H1 (cell line): Measurements from ENCODE around the gene PLEKHA5. TPM values are rescaled to one million over a fixed set of nuclear protein-coding genes. Genes with fewer than 3 reads are reported as not detected.

Source experiments
- CTCF ChIA-PET: fragments of 300-600 bp; sonication (Branson Sonifier 250); formaldehyde crosslinking; loops from one replicate; lab custom pipeline; 2021; ENCODE audit not compliant: partially characterized antibody; lab: Charles Lee
- POLR2A ChIA-PET: fragments of 300-600 bp; sonication (Branson Sonifier 250); formaldehyde crosslinking; loops from one replicate; lab custom pipeline; 2021; ENCODE audit warnings: inconsistent platforms; ENCODE audit not compliant: partially characterized antibody; lab: Charles Lee
- DNase-seq, 2 experiments: peaks; one replicate each; pipeline versions ENCODE4 v3.0.0 to v3.0.0-alpha.2; 2010 to 2022; ENCODE audit warnings: low spot score in 2 of 2, low read depth in 1 of 2, mixed read lengths in 1 of 2
- FAIRE-seq: peaks from 2 replicates; lab custom pipeline; 2011; peaks lifted over from hg19 to GRCh38; lab: Jason Lieb, UNC
- H2AFZ ChIP-seq: 2 replicates; pipeline ENCODE4 v1.8.1; 2012; ENCODE audit warnings: low read length, inconsistent platforms
- H2AK5ac ChIP-seq: 2 replicates; pipeline ENCODE4 v1.6.1; 2013; ENCODE audit warnings: low read depth, low read length
- H2BK120ac ChIP-seq: replicated peaks from 2 replicates; pipeline ENCODE3; 2013; ENCODE audit warnings: low read depth, low read length, inconsistent platforms
- H2BK12ac ChIP-seq: 2 replicates; pipeline ENCODE4 v1.6.1; 2013; ENCODE audit warnings: low read depth, low read length
- H2BK15ac ChIP-seq: 2 replicates; pipeline ENCODE4 v1.6.1; 2013; ENCODE audit warnings: low read length
- H2BK20ac ChIP-seq: 2 replicates; pipeline ENCODE4 v1.6.1; 2013; ENCODE audit warnings: low read length
- H2BK5ac ChIP-seq: 2 replicates; pipeline ENCODE4 v1.6.1; 2013; ENCODE audit warnings: low read depth, low read length
- H3K14ac ChIP-seq: 2 replicates; pipeline ENCODE4 v1.6.1; 2013; ENCODE audit warnings: inconsistent platforms; ENCODE audit not compliant: insufficient read length
- H3K18ac ChIP-seq: 2 replicates; pipeline ENCODE4 v1.6.1; 2013; ENCODE audit warnings: low read length; ENCODE audit errors: extremely low read depth
- H3K23ac ChIP-seq: 2 replicates; pipeline ENCODE4 v1.6.1; 2013; ENCODE audit warnings: inconsistent platforms; ENCODE audit not compliant: insufficient read length
- H3K23me2 ChIP-seq: 2 replicates; pipeline ENCODE4 v1.6.1; 2013; ENCODE audit warnings: low read depth, low read length
- H3K27ac ChIP-seq: 2 replicates; pipeline ENCODE4 v1.6.1; 2011; ENCODE audit warnings: low read depth, low read length, inconsistent platforms
- H3K27me3 ChIP-seq, 4 experiments: replicated peaks in 1 of 4; 1 replicate in 1 of 4; 2 replicates in 3 of 4; pipeline versions ENCODE4 v1.6.1 to v1.8.1; 2011 to 2013; ENCODE audit warnings: low read length in 3 of 4, mild to moderate bottlenecking in 3 of 4, inconsistent platforms in 2 of 4, mixed read lengths in 2 of 4, moderate library complexity in 1 of 4; ENCODE audit not compliant: control insufficient read depth in 3 of 4, insufficient read depth in 3 of 4; ENCODE audit errors: extremely low read depth in 1 of 4
- H3K36me3 ChIP-seq, 4 experiments: 2 replicates each; pipeline versions ENCODE4 v1.6.1 to v1.8.1; 2011 to 2013; ENCODE audit warnings: mild to moderate bottlenecking in 4 of 4, low read length in 3 of 4, moderate library complexity in 2 of 4, control low read depth in 1 of 4, inconsistent platforms in 1 of 4; ENCODE audit not compliant: insufficient read depth in 4 of 4, control insufficient read depth in 2 of 4
- H3K4ac ChIP-seq: replicated peaks from 2 replicates; pipeline ENCODE3; 2013; ENCODE audit warnings: low read length, low read depth, mixed read lengths, inconsistent platforms; ENCODE audit not compliant: insufficient read length
- H3K4me1 ChIP-seq, 4 experiments: replicated peaks in 1 of 4; 1 replicate in 1 of 4; 2 replicates in 3 of 4; pipeline versions ENCODE4 v1.6.1 to v1.8.1; 2011 to 2013; ENCODE audit warnings: low read length in 3 of 4, inconsistent platforms in 2 of 4, mixed read lengths in 1 of 4; ENCODE audit not compliant: insufficient read depth in 4 of 4, control insufficient read depth in 3 of 4
- H3K4me2 ChIP-seq, 2 experiments: 2 replicates each; pipeline versions ENCODE4 v1.6.1 to v1.8.1; 2011 to 2013; ENCODE audit warnings: low read depth in 2 of 2, low read length in 2 of 2, control low read depth in 1 of 2, inconsistent platforms in 1 of 2, mild to moderate bottlenecking in 1 of 2; ENCODE audit not compliant: insufficient read depth in 1 of 2
- H3K4me3 ChIP-seq, 4 experiments: fragments of 200-600, 300-600 bp in 1 of 4; sonication (generic), shearing (Covaris generic), sonication (Bioruptor Twin) in 1 of 4; 2 replicates each; pipeline versions ENCODE4 v1.5.1 to v1.8.1; 2011 to 2016; ENCODE audit warnings: low read length in 4 of 4, low read depth in 3 of 4, control low read depth in 2 of 4, inconsistent platforms in 2 of 4, mild to moderate bottlenecking in 2 of 4, mixed read lengths in 1 of 4, moderate library complexity in 1 of 4; ENCODE audit not compliant: insufficient read depth in 2 of 4; ENCODE audit errors: extremely low read depth in 1 of 4
- H3K56ac ChIP-seq: replicated peaks from 2 replicates; pipeline ENCODE3; 2013; ENCODE audit warnings: low read depth, mild to moderate bottlenecking, mixed read lengths, low read length, inconsistent platforms; ENCODE audit not compliant: insufficient read length
- H3K79me1 ChIP-seq: 2 replicates; pipeline ENCODE4 v1.6.1; 2013; ENCODE audit warnings: low read depth, low read length, control low read depth
- H3K79me2 ChIP-seq, 2 experiments: 2 replicates each; pipeline versions ENCODE4 v1.6.1 to v1.8.1; 2012 to 2013; ENCODE audit warnings: low read length in 2 of 2, mild to moderate bottlenecking in 2 of 2, inconsistent platforms in 1 of 2; ENCODE audit not compliant: insufficient read depth in 2 of 2, control insufficient read depth in 1 of 2
- H3K9ac ChIP-seq, 4 experiments: replicated peaks in 1 of 4; 1 replicate in 1 of 4; 2 replicates in 3 of 4; pipeline versions ENCODE4 v1.6.1 to v1.8.1; 2011 to 2013; ENCODE audit warnings: low read depth in 3 of 4, low read length in 3 of 4, control low read depth in 2 of 4, mild to moderate bottlenecking in 2 of 4, moderate library complexity in 2 of 4, inconsistent platforms in 1 of 4; ENCODE audit errors: extremely low read depth in 1 of 4
- H3K9me3 ChIP-seq, 2 experiments: 2 replicates each; pipeline versions ENCODE4 v1.6.1 to v1.8.1; 2012 to 2013; ENCODE audit warnings: mild to moderate bottlenecking in 2 of 2, moderate library complexity in 2 of 2, control low read depth in 1 of 2, inconsistent platforms in 1 of 2, low read depth in 1 of 2, low read length in 1 of 2, mixed read lengths in 1 of 2; ENCODE audit not compliant: insufficient read depth in 2 of 2
- H4K20me1 ChIP-seq, 2 experiments: replicated peaks in 1 of 2; 2 replicates each; pipeline versions ENCODE3 to v1.8.1; 2011 to 2013; ENCODE audit warnings: inconsistent platforms in 2 of 2, low read length in 2 of 2, mild to moderate bottlenecking in 1 of 2; ENCODE audit not compliant: insufficient read depth in 2 of 2, control insufficient read depth in 1 of 2
- H4K5ac ChIP-seq: 2 replicates; pipeline ENCODE4 v1.6.1; 2013; ENCODE audit warnings: low read length, low read depth, mixed read lengths, inconsistent platforms; ENCODE audit not compliant: insufficient read length
- H4K8ac ChIP-seq: 2 replicates; pipeline ENCODE4 v1.8.0; 2013; ENCODE audit warnings: mild to moderate bottlenecking, moderate library complexity, low read length, inconsistent platforms; ENCODE audit not compliant: insufficient read depth; ENCODE audit errors: extremely low read depth
- H4K91ac ChIP-seq: replicated peaks from 2 replicates; pipeline ENCODE3; 2013; ENCODE audit warnings: low read length, mixed read lengths, inconsistent platforms; ENCODE audit not compliant: insufficient read length
- BACH1 ChIP-seq: IDR thresholded peaks from 2 replicates; pipeline ENCODE4 v1.6.1; 2012; ENCODE audit warnings: low read length, improper control_type of control experiment
- EZH2 ChIP-seq: fragments of 200-600 bp; sonication (generic); IDR thresholded peaks from 2 replicates; pipeline ENCODE4 v1.7.1; 2012; ENCODE audit warnings: low read depth, mild to moderate bottlenecking, moderate library complexity, low read length, inconsistent platforms; ENCODE audit not compliant: severe bottlenecking
- RAD21 ChIP-seq, 2 experiments: IDR thresholded peaks in 1 of 2; conservative IDR thresholded peaks in 1 of 2; 2 replicates each; pipeline ENCODE4 v1.6.1; 2011; ENCODE audit warnings: low read depth in 2 of 2, low read length in 2 of 2, improper control_type of control experiment in 1 of 2, inconsistent platforms in 1 of 2, mild to moderate bottlenecking in 1 of 2, moderate library complexity in 1 of 2
- WGBS, 2 experiments: shearing (Covaris generic) in 1 of 2; methylation state at CpG; one replicate each; pipeline versions ENCODE4 v1.1.6 to v1.1.7; 2013 to 2015; ENCODE audit warnings: low lambda C conversion rate in 2 of 2, mixed read lengths in 2 of 2, inconsistent platforms in 1 of 2, low coverage in 1 of 2, missing lambda C conversion rate in 1 of 2; ENCODE audit not compliant: insufficient replicate concordance in 2 of 2, insufficient coverage in 1 of 2, insufficient read length in 1 of 2; ENCODE audit errors: extremely low coverage in 1 of 2, missing lambda C conversion rate in 1 of 2; 5-methylcytosine and 5-hydroxymethylcytosine counted together
- polyA plus RNA-seq, 7 experiments: library from polyadenylated mRNA; depleted of rRNA in 3 of 7; stranded (reverse) in 5 of 7; unstranded in 2 of 7; fragments of >200 nt in 5 of 7; fragments of 200-250 nt in 2 of 7; gene quantifications; 1 replicate in 5 of 7; 2 replicates in 1 of 7; 4 replicates in 1 of 7; pipeline versions ENCODE4 v1.2.1 to v1.2.3, GENCODE V29; 2011 to 2013; ENCODE audit warnings: missing spikeins in 2 of 7, mixed read lengths in 2 of 7
- total RNA-seq: library from RNA; stranded (reverse); fragmentation: NEBNext Ultra II Directional; extraction: Animal tissue kit (Norgen Biotek cat#: 25700); gene quantifications from 2 replicates; pipeline ENCODE4 v1.2.1, GENCODE V29; 2021

The PLEKHA5 gene
- total and polyA plus RNA-seq, 2 of the 8 experiments (the other 6 are each of a cell fraction or from before 2014, with no cell fraction given) = 17.2 to 66.1 TPM

DNA sequence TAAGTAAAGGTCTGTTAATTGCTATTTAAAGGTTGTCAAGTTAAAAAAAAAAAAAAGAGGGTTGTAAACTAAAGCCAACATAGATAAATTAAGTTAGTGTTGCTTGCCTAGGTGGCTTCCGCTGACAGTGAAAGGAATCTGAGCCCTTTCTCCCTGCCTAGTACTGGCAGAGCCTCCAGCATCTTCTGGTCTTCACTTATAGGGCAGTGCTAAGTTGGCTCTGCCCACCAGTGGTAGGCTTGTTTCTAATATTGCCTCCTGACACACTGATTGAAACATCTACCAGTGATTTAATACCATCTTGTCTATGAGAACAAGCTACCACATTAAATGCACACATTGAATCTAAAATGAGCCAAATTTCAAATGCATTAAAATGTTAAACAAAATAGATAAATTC is 39.7 kb downstream of the PLEKHA5 start:
- POLR2A ChIA-PET = no interaction called here
- H2BK5ac ChIP-seq = no peak overlapping the region
- H3K4ac ChIP-seq = no peak overlapping the region
- no peak overlapping the region for H2AK5ac ChIP-seq
- no peak overlapping the region for H3K4me2 ChIP-seq
- no peaks in the 10 kb centered on the region for H3K27me3 ChIP-seq
- no peak overlapping the region for H3K56ac ChIP-seq
- H3K23me2 ChIP-seq = no peaks in the 10 kb centered on the region
- peaks cover 2% of the 10 kb centered on the region; the same call in 1 of the 2 replicates for H3K79me1 ChIP-seq
- no peak overlapping the region for H3K23ac ChIP-seq
- H2AFZ ChIP-seq = no peak overlapping the region
- no peak overlapping the region for H3K4me3 ChIP-seq
- H3K36me3 ChIP-seq = no peaks in the 10 kb centered on the region; a peak in 1 of 8 replicates
- no peak overlapping the region for H2BK12ac ChIP-seq
- H4K20me1 ChIP-seq = peaks cover 2 to 9% of the 10 kb centered on the region in 2 experiments
- no peak overlapping the region for H3K18ac ChIP-seq
- DNase-seq = no peak
- WGBS, 2 experiments = 93% methylated on average over 1 of the region's 1 CpG; no CpG with 5 or more reads in 1 of the 2 experiments
- FAIRE-seq = peak; percentile 24
- no peaks in the 10 kb centered on the region for H3K9me3 ChIP-seq
- H4K91ac ChIP-seq = no peak overlapping the region
- H2BK15ac ChIP-seq = no peak overlapping the region
- no peak overlapping the region for H3K9ac ChIP-seq
- no peak overlapping the region for H2BK20ac ChIP-seq
- no peak overlapping the region for H3K27ac ChIP-seq
- H3K79me2 ChIP-seq = peaks cover 6 to 96% of the 10 kb centered on the region in 2 experiments
- CTCF ChIA-PET = interaction anchor here (0.8 to 1.5 kb wide), 2 partner anchors 13 to 17 kb away, joined by 3 read pairs; no protein-coding TSS in a partner anchor
- no peak overlapping the region for H4K8ac ChIP-seq
- H4K5ac ChIP-seq = no peak overlapping the region
- H3K4me1 ChIP-seq = peaks cover 0 to 4% (median 3%) of the 10 kb centered on the region in 4 experiments; a peak in 3 of 7 replicates
- H2BK120ac ChIP-seq = no peak overlapping the region
- H3K14ac ChIP-seq = no peak overlapping the region
- TF ChIP-seq RAD21 (IDR thresholded peaks at IDR 0.05 in 1 of 2, conservative IDR thresholded peaks at IDR 0.05 in 1 of 2; ENCODE audit: low read depth in 2 of 2, low read length in 2 of 2) (no peak), EZH2 (no peak), BACH1 (no peak)
